SIG-M5 treated with dmso at 0.1 percent for 504 hours (cell line): Measurements from ENCODE around the gene HDHD5.

Source experiments
- DNase-seq: peaks from one replicate; lab custom pipeline; 2025; ENCODE audit not compliant: unreplicated experiment; lab: John Stamatoyannopoulos, UW

The HDHD5 gene

GRCh38 chr22:17106785-17107546 is 52.1 kb downstream of the HDHD5 start:
- DNase-seq, result peak; percentile 98

GRCh38 chr22:17106161-17106784 is 52.8 kb downstream of the HDHD5 start:
- peak; percentile 68 for DNase-seq

- no peak for DNase-seq
Observed at GRCh38 chr22:17105143-17106129, 53.6 kb downstream of the HDHD5 start.

GRCh38 chr22:17104336-17104935 is 54.6 kb downstream of the HDHD5 start:
- DNase-seq, result no peak

GRCh38 chr22:17103351-17103750 is 55.7 kb downstream of the HDHD5 start:
- DNase-seq, result no peak

GRCh38 chr22:17102297-17102667 is 56.8 kb downstream of the HDHD5 start:
- peak; percentile 46 for DNase-seq

GRCh38 chr22:17101475-17102296 is 57.4 kb downstream of the HDHD5 start:
- DNase-seq, result no peak

- DNase-seq, result no peak
Observed at GRCh38 chr22:17100621-17101020, 58.5 kb downstream of the HDHD5 start.

GRCh38 chr22:17098379-17098819 is 60.7 kb downstream of the HDHD5 start:
- peak; percentile 98 for DNase-seq

GRCh38 chr22:17097701-17098100 is 61.4 kb downstream of the HDHD5 start:
- no peak for DNase-seq

- no peak for DNase-seq
Observed at GRCh38 chr22:17097062-17097461, 62.0 kb downstream of the HDHD5 start.

- no peak for DNase-seq
Observed at GRCh38 chr22:17096071-17096470, 63.0 kb downstream of the HDHD5 start.

- DNase-seq, result no peak
Observed at GRCh38 chr22:17095538-17095937, 63.5 kb downstream of the HDHD5 start.

GRCh38 chr22:17093081-17093480 is 66.0 kb downstream of the HDHD5 start:
- no peak for DNase-seq

- DNase-seq, result no peak
Observed at GRCh38 chr22:17091851-17092250, 67.2 kb downstream of the HDHD5 start.

- DNase-seq, result no peak
Observed at GRCh38 chr22:17090550-17090949, 68.5 kb downstream of the HDHD5 start.
